GM10266 (cell line): Measurements from ENCODE around the gene MCOLN3.

Source experiments
- DNase-seq: peaks from one replicate; pipeline ENCODE4 v3.0.0; 2012; ENCODE audit errors: extremely low spot score
- TF ChIP-seq, protein P1 (sequence below): IDR thresholded peaks from 2 replicates; pipeline ENCODE4 v1.5.1; 2012; ENCODE audit warnings: mild to moderate bottlenecking, low read depth; ENCODE audit not compliant: control insufficient read depth, insufficient read depth; ENCODE audit errors: missing control alignments

Gene MCOLN3

GRCh38 chr1:84971957-84972356 lies 76.3 kb downstream of the MCOLN3 start:
- no peak for DNase-seq
- TF ChIP-seq, protein P1, sequence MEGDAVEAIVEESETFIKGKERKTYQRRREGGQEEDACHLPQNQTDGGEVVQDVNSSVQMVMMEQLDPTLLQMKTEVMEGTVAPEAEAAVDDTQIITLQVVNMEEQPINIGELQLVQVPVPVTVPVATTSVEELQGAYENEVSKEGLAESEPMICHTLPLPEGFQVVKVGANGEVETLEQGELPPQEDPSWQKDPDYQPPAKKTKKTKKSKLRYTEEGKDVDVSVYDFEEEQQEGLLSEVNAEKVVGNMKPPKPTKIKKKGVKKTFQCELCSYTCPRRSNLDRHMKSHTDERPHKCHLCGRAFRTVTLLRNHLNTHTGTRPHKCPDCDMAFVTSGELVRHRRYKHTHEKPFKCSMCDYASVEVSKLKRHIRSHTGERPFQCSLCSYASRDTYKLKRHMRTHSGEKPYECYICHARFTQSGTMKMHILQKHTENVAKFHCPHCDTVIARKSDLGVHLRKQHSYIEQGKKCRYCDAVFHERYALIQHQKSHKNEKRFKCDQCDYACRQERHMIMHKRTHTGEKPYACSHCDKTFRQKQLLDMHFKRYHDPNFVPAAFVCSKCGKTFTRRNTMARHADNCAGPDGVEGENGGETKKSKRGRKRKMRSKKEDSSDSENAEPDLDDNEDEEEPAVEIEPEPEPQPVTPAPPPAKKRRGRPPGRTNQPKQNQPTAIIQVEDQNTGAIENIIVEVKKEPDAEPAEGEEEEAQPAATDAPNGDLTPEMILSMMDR, result no peak

DNA sequence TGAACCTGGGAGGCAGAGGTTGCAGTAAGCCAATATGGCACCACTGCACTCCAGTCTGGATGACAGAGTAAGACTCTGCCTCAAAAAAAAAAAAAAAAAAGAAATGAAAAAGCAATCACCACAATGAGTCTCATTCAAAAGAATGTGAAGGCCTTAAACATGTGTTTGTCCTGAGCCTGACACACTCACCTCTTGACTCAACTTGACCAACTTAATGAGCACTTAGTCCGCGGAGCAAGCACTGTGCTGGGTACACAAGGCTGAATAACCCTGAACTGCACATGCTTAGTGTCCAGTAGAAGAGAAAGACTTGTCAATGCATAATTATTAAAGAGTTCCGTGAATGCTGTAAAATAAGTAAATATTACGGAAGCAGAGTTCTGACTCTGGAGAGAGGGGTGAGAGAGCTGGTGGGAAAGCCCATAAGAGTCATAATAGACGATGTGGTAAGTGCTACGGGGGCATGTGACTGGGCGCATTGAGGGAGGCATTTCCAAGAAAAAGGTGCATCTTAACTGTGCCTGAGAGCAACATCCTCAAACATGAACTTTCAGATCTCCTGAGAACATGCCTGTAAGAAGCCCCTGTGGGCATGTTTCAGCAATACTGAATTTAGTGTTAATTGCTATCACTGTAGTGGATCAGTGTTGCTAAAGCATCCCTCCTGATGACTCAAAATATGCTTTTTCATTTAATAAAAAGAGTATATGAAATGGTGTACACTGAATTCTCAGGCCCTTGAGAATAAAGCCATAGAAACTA lies 78.6 kb downstream of the MCOLN3 start:
- DNase-seq, result peak; percentile 29
- TF ChIP-seq, protein P1, result no peak

DNA sequence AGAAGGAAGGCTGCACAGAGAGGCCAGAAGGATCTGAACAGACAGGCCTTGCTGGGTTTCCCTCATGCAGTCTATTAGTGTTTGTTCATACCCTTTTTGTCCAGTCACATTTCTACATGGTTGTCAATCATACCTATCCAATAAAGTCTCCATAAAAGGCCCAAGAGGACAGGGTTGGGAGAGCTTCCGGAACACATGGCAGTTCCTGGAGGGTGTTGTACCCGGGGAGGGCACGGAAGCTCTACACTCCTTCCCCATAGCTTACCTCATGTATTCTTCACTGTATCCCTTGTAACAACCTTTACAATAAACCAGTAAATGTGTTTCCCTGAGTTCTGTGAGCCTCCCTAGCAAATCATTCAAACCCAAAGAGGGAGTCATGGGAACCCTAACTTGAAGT lies 79.4 kb downstream of the MCOLN3 start:
- DNase-seq, result no peak
- TF ChIP-seq, protein P1, result no peak

DNA sequence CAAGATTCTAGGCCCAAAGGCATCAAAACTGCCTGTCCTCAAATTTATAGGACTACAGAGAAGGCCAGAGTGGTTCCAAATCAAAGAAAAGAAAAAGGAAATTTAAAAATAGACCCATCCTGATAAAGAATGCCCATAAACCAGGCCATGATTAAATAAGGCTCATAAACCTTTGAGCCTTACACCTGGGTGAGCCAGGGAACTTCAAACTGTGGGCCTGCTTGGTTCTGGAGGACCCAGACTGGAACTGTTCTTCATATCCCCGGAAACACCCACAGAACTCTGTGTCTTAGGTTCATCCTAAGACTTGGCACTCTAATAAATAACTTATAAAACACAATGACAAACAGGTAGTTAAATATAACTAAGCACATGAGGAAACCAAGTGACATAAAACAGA lies 80.2 kb downstream of the MCOLN3 start:
- TF ChIP-seq, protein P1, result no peak
- DNase-seq, result no peak
